Measurements from ENCODE around the gene GLYATL1.

The GLYATL1 gene, protein sequence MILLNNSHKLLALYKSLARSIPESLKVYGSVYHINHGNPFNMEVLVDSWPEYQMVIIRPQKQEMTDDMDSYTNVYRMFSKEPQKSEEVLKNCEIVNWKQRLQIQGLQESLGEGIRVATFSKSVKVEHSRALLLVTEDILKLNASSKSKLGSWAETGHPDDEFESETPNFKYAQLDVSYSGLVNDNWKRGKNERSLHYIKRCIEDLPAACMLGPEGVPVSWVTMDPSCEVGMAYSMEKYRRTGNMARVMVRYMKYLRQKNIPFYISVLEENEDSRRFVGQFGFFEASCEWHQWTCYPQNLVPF

GRCh38 chr11:58939277-58939676 lies at the start of gene GLYATL1:
Gene GLYATL1 (plus strand): TSS chr11:58939488. CDS start chr11:58947088, 7,600 bp downstream.
- H3K4me2 ChIP-seq (ENCODE audit: low read length), result no peak within 1 kb of the TSS
- H3K36me3 ChIP-seq (ENCODE audit: control insufficient read depth, insufficient read depth, low read length), result no peaks in the 10 kb centered on the region
- no peak within 1 kb of the TSS for H3K4me3 ChIP-seq (ENCODE audit: low read depth, low read length)
- no peaks in the 10 kb centered on the region for H3K4me1 ChIP-seq
- H3K9ac ChIP-seq, result no peak within 1 kb of the TSS
- no peak within 1 kb of the TSS for H3K27ac ChIP-seq
- H3K79me2 ChIP-seq, result no peaks in the 10 kb centered on the region
- H3K27me3 ChIP-seq (ENCODE audit: control insufficient read depth, insufficient read depth, low read length), result no peaks in the 10 kb centered on the region
- H2AFZ ChIP-seq, result no peak within 1 kb of the TSS
- TF ChIP-seq CTCF (IDR thresholded peaks at IDR 0.05), result no peak
- H3K9me3 ChIP-seq (ENCODE audit: control insufficient read depth, low read length), result no peaks in the 10 kb centered on the region

GRCh38 chr11:58893899-58894298 lies 45.4 kb upstream of the GLYATL1 start:
- no peak overlapping the region for H3K4me2 ChIP-seq (ENCODE audit: low read length)
- no peaks in the 10 kb centered on the region for H3K36me3 ChIP-seq (ENCODE audit: control insufficient read depth, insufficient read depth, low read length)
- H3K4me3 ChIP-seq (ENCODE audit: low read depth, low read length), result no peak overlapping the region
- TF ChIP-seq CTCF (IDR thresholded peaks at IDR 0.05), result no peak
- H3K9me3 ChIP-seq (ENCODE audit: control insufficient read depth, low read length), result no peaks in the 10 kb centered on the region
- no peaks in the 10 kb centered on the region for H3K4me1 ChIP-seq
- H3K27ac ChIP-seq, result no peak overlapping the region
- H3K27me3 ChIP-seq (ENCODE audit: control insufficient read depth, insufficient read depth, low read length), result no peaks in the 10 kb centered on the region
- H2AFZ ChIP-seq, result no peak overlapping the region
- no peaks in the 10 kb centered on the region for H3K79me2 ChIP-seq
- H3K9ac ChIP-seq, result no peak overlapping the region

GRCh38 chr11:58898106-58898505 lies 41.2 kb upstream of the GLYATL1 start:
- no peaks in the 10 kb centered on the region for H3K79me2 ChIP-seq
- no peaks in the 10 kb centered on the region for H3K36me3 ChIP-seq (ENCODE audit: control insufficient read depth, insufficient read depth, low read length)
- H3K27me3 ChIP-seq (ENCODE audit: control insufficient read depth, insufficient read depth, low read length), result no peaks in the 10 kb centered on the region
- H3K27ac ChIP-seq, result no peak overlapping the region
- no peak overlapping the region for H3K4me2 ChIP-seq (ENCODE audit: low read length)
- no peak for TF ChIP-seq CTCF (IDR thresholded peaks at IDR 0.05)
- no peak overlapping the region for H3K4me3 ChIP-seq (ENCODE audit: low read depth, low read length)
- no peaks in the 10 kb centered on the region for H3K9me3 ChIP-seq (ENCODE audit: control insufficient read depth, low read length)
- no peak overlapping the region for H2AFZ ChIP-seq
- H3K9ac ChIP-seq, result no peak overlapping the region
- no peaks in the 10 kb centered on the region for H3K4me1 ChIP-seq

GRCh38 chr11:58900479-58901420 lies 38.5 kb upstream of the GLYATL1 start:
- no peak overlapping the region for H3K4me2 ChIP-seq (ENCODE audit: low read length)
- no peaks in the 10 kb centered on the region for H3K9me3 ChIP-seq (ENCODE audit: control insufficient read depth, low read length)
- H3K36me3 ChIP-seq (ENCODE audit: control insufficient read depth, insufficient read depth, low read length), result no peaks in the 10 kb centered on the region
- H3K27me3 ChIP-seq (ENCODE audit: control insufficient read depth, insufficient read depth, low read length), result no peaks in the 10 kb centered on the region
- peak; percentile 57 for TF ChIP-seq CTCF (IDR thresholded peaks at IDR 0.05)
- no peaks in the 10 kb centered on the region for H3K4me1 ChIP-seq
- H3K9ac ChIP-seq, result no peak overlapping the region
- H3K27ac ChIP-seq, result no peak overlapping the region
- no peak overlapping the region for H3K4me3 ChIP-seq (ENCODE audit: low read depth, low read length)
- H2AFZ ChIP-seq, result peak overlapping the region; percentile 79
- no peaks in the 10 kb centered on the region for H3K79me2 ChIP-seq
